H1 (cell line): ENCODE results near the gene ARNT2. TPM values are rescaled to one million over a fixed set of nuclear protein-coding genes. Genes with fewer than 3 reads are reported as not detected.

Source experiments
- CTCF ChIA-PET: fragments of 300-600 bp; sonication (Branson Sonifier 250); formaldehyde crosslinking; loops from one replicate; lab custom pipeline; 2021; ENCODE audit not compliant: partially characterized antibody; lab: Charles Lee
- POLR2A ChIA-PET: fragments of 300-600 bp; sonication (Branson Sonifier 250); formaldehyde crosslinking; loops from one replicate; lab custom pipeline; 2021; ENCODE audit warnings: inconsistent platforms; ENCODE audit not compliant: partially characterized antibody; lab: Charles Lee
- DNase-seq, 2 experiments: peaks; one replicate each; pipeline versions ENCODE4 v3.0.0 to v3.0.0-alpha.2; 2010 to 2022; ENCODE audit warnings: low spot score in 2 of 2, low read depth in 1 of 2, mixed read lengths in 1 of 2
- FAIRE-seq: peaks from 2 replicates; lab custom pipeline; 2011; peaks lifted over from hg19 to GRCh38; lab: Jason Lieb, UNC
- H2AFZ ChIP-seq: 2 replicates; pipeline ENCODE4 v1.8.1; 2012; ENCODE audit warnings: low read length, inconsistent platforms
- H2AK5ac ChIP-seq: 2 replicates; pipeline ENCODE4 v1.6.1; 2013; ENCODE audit warnings: low read depth, low read length
- H2BK120ac ChIP-seq: replicated peaks from 2 replicates; pipeline ENCODE3; 2013; ENCODE audit warnings: low read depth, low read length, inconsistent platforms
- H2BK12ac ChIP-seq: 2 replicates; pipeline ENCODE4 v1.6.1; 2013; ENCODE audit warnings: low read depth, low read length
- H2BK15ac ChIP-seq: 2 replicates; pipeline ENCODE4 v1.6.1; 2013; ENCODE audit warnings: low read length
- H2BK20ac ChIP-seq: 2 replicates; pipeline ENCODE4 v1.6.1; 2013; ENCODE audit warnings: low read length
- H2BK5ac ChIP-seq: 2 replicates; pipeline ENCODE4 v1.6.1; 2013; ENCODE audit warnings: low read depth, low read length
- H3K14ac ChIP-seq: 2 replicates; pipeline ENCODE4 v1.6.1; 2013; ENCODE audit warnings: inconsistent platforms; ENCODE audit not compliant: insufficient read length
- H3K18ac ChIP-seq: 2 replicates; pipeline ENCODE4 v1.6.1; 2013; ENCODE audit warnings: low read length; ENCODE audit errors: extremely low read depth
- H3K23ac ChIP-seq: 2 replicates; pipeline ENCODE4 v1.6.1; 2013; ENCODE audit warnings: inconsistent platforms; ENCODE audit not compliant: insufficient read length
- H3K23me2 ChIP-seq: 2 replicates; pipeline ENCODE4 v1.6.1; 2013; ENCODE audit warnings: low read depth, low read length
- H3K27ac ChIP-seq: 2 replicates; pipeline ENCODE4 v1.6.1; 2011; ENCODE audit warnings: low read depth, low read length, inconsistent platforms
- H3K27me3 ChIP-seq, 4 experiments: replicated peaks in 1 of 4; 1 replicate in 1 of 4; 2 replicates in 3 of 4; pipeline versions ENCODE4 v1.6.1 to v1.8.1; 2011 to 2013; ENCODE audit warnings: low read length in 3 of 4, mild to moderate bottlenecking in 3 of 4, inconsistent platforms in 2 of 4, mixed read lengths in 2 of 4, moderate library complexity in 1 of 4; ENCODE audit not compliant: control insufficient read depth in 3 of 4, insufficient read depth in 3 of 4; ENCODE audit errors: extremely low read depth in 1 of 4
- H3K36me3 ChIP-seq, 4 experiments: 2 replicates each; pipeline versions ENCODE4 v1.6.1 to v1.8.1; 2011 to 2013; ENCODE audit warnings: mild to moderate bottlenecking in 4 of 4, low read length in 3 of 4, moderate library complexity in 2 of 4, control low read depth in 1 of 4, inconsistent platforms in 1 of 4; ENCODE audit not compliant: insufficient read depth in 4 of 4, control insufficient read depth in 2 of 4
- H3K4ac ChIP-seq: replicated peaks from 2 replicates; pipeline ENCODE3; 2013; ENCODE audit warnings: low read length, low read depth, mixed read lengths, inconsistent platforms; ENCODE audit not compliant: insufficient read length
- H3K4me1 ChIP-seq, 4 experiments: replicated peaks in 1 of 4; 1 replicate in 1 of 4; 2 replicates in 3 of 4; pipeline versions ENCODE4 v1.6.1 to v1.8.1; 2011 to 2013; ENCODE audit warnings: low read length in 3 of 4, inconsistent platforms in 2 of 4, mixed read lengths in 1 of 4; ENCODE audit not compliant: insufficient read depth in 4 of 4, control insufficient read depth in 3 of 4
- H3K4me2 ChIP-seq, 2 experiments: 2 replicates each; pipeline versions ENCODE4 v1.6.1 to v1.8.1; 2011 to 2013; ENCODE audit warnings: low read depth in 2 of 2, low read length in 2 of 2, control low read depth in 1 of 2, inconsistent platforms in 1 of 2, mild to moderate bottlenecking in 1 of 2; ENCODE audit not compliant: insufficient read depth in 1 of 2
- H3K4me3 ChIP-seq, 4 experiments: fragments of 200-600, 300-600 bp in 1 of 4; sonication (generic), shearing (Covaris generic), sonication (Bioruptor Twin) in 1 of 4; 2 replicates each; pipeline versions ENCODE4 v1.5.1 to v1.8.1; 2011 to 2016; ENCODE audit warnings: low read length in 4 of 4, low read depth in 3 of 4, control low read depth in 2 of 4, inconsistent platforms in 2 of 4, mild to moderate bottlenecking in 2 of 4, mixed read lengths in 1 of 4, moderate library complexity in 1 of 4; ENCODE audit not compliant: insufficient read depth in 2 of 4; ENCODE audit errors: extremely low read depth in 1 of 4
- H3K56ac ChIP-seq: replicated peaks from 2 replicates; pipeline ENCODE3; 2013; ENCODE audit warnings: low read depth, mild to moderate bottlenecking, mixed read lengths, low read length, inconsistent platforms; ENCODE audit not compliant: insufficient read length
- H3K79me1 ChIP-seq: 2 replicates; pipeline ENCODE4 v1.6.1; 2013; ENCODE audit warnings: low read depth, low read length, control low read depth
- H3K79me2 ChIP-seq, 2 experiments: 2 replicates each; pipeline versions ENCODE4 v1.6.1 to v1.8.1; 2012 to 2013; ENCODE audit warnings: low read length in 2 of 2, mild to moderate bottlenecking in 2 of 2, inconsistent platforms in 1 of 2; ENCODE audit not compliant: insufficient read depth in 2 of 2, control insufficient read depth in 1 of 2
- H3K9ac ChIP-seq, 4 experiments: replicated peaks in 1 of 4; 1 replicate in 1 of 4; 2 replicates in 3 of 4; pipeline versions ENCODE4 v1.6.1 to v1.8.1; 2011 to 2013; ENCODE audit warnings: low read depth in 3 of 4, low read length in 3 of 4, control low read depth in 2 of 4, mild to moderate bottlenecking in 2 of 4, moderate library complexity in 2 of 4, inconsistent platforms in 1 of 4; ENCODE audit errors: extremely low read depth in 1 of 4
- H3K9me3 ChIP-seq, 2 experiments: 2 replicates each; pipeline versions ENCODE4 v1.6.1 to v1.8.1; 2012 to 2013; ENCODE audit warnings: mild to moderate bottlenecking in 2 of 2, moderate library complexity in 2 of 2, control low read depth in 1 of 2, inconsistent platforms in 1 of 2, low read depth in 1 of 2, low read length in 1 of 2, mixed read lengths in 1 of 2; ENCODE audit not compliant: insufficient read depth in 2 of 2
- H4K20me1 ChIP-seq, 2 experiments: replicated peaks in 1 of 2; 2 replicates each; pipeline versions ENCODE3 to v1.8.1; 2011 to 2013; ENCODE audit warnings: inconsistent platforms in 2 of 2, low read length in 2 of 2, mild to moderate bottlenecking in 1 of 2; ENCODE audit not compliant: insufficient read depth in 2 of 2, control insufficient read depth in 1 of 2
- H4K5ac ChIP-seq: 2 replicates; pipeline ENCODE4 v1.6.1; 2013; ENCODE audit warnings: low read length, low read depth, mixed read lengths, inconsistent platforms; ENCODE audit not compliant: insufficient read length
- H4K8ac ChIP-seq: 2 replicates; pipeline ENCODE4 v1.8.0; 2013; ENCODE audit warnings: mild to moderate bottlenecking, moderate library complexity, low read length, inconsistent platforms; ENCODE audit not compliant: insufficient read depth; ENCODE audit errors: extremely low read depth
- H4K91ac ChIP-seq: replicated peaks from 2 replicates; pipeline ENCODE3; 2013; ENCODE audit warnings: low read length, mixed read lengths, inconsistent platforms; ENCODE audit not compliant: insufficient read length
- CREB1 ChIP-seq: IDR thresholded peaks from 2 replicates; pipeline ENCODE4 v1.6.1; 2012; ENCODE audit warnings: inconsistent platforms
- JUN ChIP-seq: IDR thresholded peaks from 2 replicates; pipeline ENCODE4 v1.6.1; 2011; ENCODE audit warnings: low read depth, mild to moderate bottlenecking, improper control_type of control experiment, low read length
- PHF8 ChIP-seq: fragments of 200-600 bp; sonication (generic); conservative IDR thresholded peaks from 2 replicates; pipeline ENCODE4 v1.7.1; 2012; ENCODE audit warnings: low read depth, mild to moderate bottlenecking, inconsistent platforms, low read length, moderate library complexity
- SIX5 ChIP-seq: IDR thresholded peaks from 2 replicates; pipeline ENCODE4 v1.6.1; 2011; ENCODE audit warnings: mild to moderate bottlenecking, low read depth, low read length
- TAF7 ChIP-seq: optimal IDR thresholded peaks from 2 replicates; pipeline ENCODE3; 2011; ENCODE audit warnings: low read depth, mild to moderate bottlenecking, inconsistent platforms, low read length, moderate library complexity, borderline replicate concordance
- WGBS, 2 experiments: shearing (Covaris generic) in 1 of 2; methylation state at CpG; one replicate each; pipeline versions ENCODE4 v1.1.6 to v1.1.7; 2013 to 2015; ENCODE audit warnings: low lambda C conversion rate in 2 of 2, mixed read lengths in 2 of 2, inconsistent platforms in 1 of 2, low coverage in 1 of 2, missing lambda C conversion rate in 1 of 2; ENCODE audit not compliant: insufficient replicate concordance in 2 of 2, insufficient coverage in 1 of 2, insufficient read length in 1 of 2; ENCODE audit errors: extremely low coverage in 1 of 2, missing lambda C conversion rate in 1 of 2; 5-methylcytosine and 5-hydroxymethylcytosine counted together
- polyA plus RNA-seq, 7 experiments: library from polyadenylated mRNA; depleted of rRNA in 3 of 7; stranded (reverse) in 5 of 7; unstranded in 2 of 7; fragments of >200 nt in 5 of 7; fragments of 200-250 nt in 2 of 7; gene quantifications; 1 replicate in 5 of 7; 2 replicates in 1 of 7; 4 replicates in 1 of 7; pipeline versions ENCODE4 v1.2.1 to v1.2.3, GENCODE V29; 2011 to 2013; ENCODE audit warnings: missing spikeins in 2 of 7, mixed read lengths in 2 of 7
- total RNA-seq: library from RNA; stranded (reverse); fragmentation: NEBNext Ultra II Directional; extraction: Animal tissue kit (Norgen Biotek cat#: 25700); gene quantifications from 2 replicates; pipeline ENCODE4 v1.2.1, GENCODE V29; 2021

The ARNT2 gene
- total and polyA plus RNA-seq, 2 of the 8 experiments (the other 6 are each of a cell fraction or from before 2014, with no cell fraction given): 9.5 to 14.6 TPM

DNA sequence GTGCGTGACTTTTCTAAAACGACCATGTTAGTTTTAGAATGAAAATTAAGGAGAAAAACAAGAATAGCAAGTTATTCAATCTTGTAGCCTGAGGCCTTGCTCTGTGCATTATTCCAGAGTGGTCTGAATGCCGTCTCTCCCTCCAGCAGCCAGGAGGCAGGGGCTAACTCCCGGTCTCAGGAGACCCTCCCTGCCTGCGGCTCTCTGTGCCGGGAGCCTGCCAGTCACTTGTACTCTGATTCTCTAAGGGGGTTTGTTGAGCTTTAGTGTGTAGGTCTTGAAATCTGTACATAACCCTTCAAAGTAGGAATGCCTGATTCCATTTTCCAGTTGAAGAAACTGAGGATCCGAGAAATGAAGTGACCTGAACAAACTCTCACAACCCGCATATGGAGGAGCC, 97.3 kb downstream of the ARNT2 start:
- Histone ChIP-seq H2BK120ac (no peak overlapping the region), H4K5ac (no peak overlapping the region), H4K8ac (no peak overlapping the region), H2AK5ac (no peak overlapping the region), H3K18ac (no peak overlapping the region), H3K27ac (no peak overlapping the region), H3K79me2 (no peaks in the 10 kb centered on the region), H3K27me3 (no peaks in the 10 kb centered on the region), H3K56ac (no peak overlapping the region), H4K91ac (no peak overlapping the region), H3K23me2 (no peaks in the 10 kb centered on the region), H3K4me2 (no peak overlapping the region), H3K4ac (no peak overlapping the region), H3K9ac (no peak overlapping the region), H3K36me3 (no peaks in the 10 kb centered on the region; a peak in 1 of 8 replicates), H3K79me1 (no peaks in the 10 kb centered on the region), H2BK5ac (no peak overlapping the region), H3K9me3 (no peaks in the 10 kb centered on the region), H2AFZ (no peak overlapping the region), H3K4me1 (no peaks in the 10 kb centered on the region), H2BK12ac (no peak overlapping the region), H3K23ac (no peak overlapping the region), H3K4me3 (no peak overlapping the region), H2BK20ac (no peak overlapping the region), H4K20me1 (peaks cover 0 to 2% of the 10 kb centered on the region in 2 experiments), H2BK15ac (no peak overlapping the region), H3K14ac (no peak overlapping the region)
- ChIA-PET POLR2A (interaction anchor here (0.6 kb wide), 1 partner anchor 34 kb away, joined by 9 read pairs; no protein-coding TSS in a partner anchor), CTCF (interaction anchor here (0.9 to 1.1 kb wide), 2 partner anchors 10 to 58 kb away, joined by 3 to 5 read pairs; no protein-coding TSS in a partner anchor)
- FAIRE-seq: no peak
- 90% methylated on average over 8 of the region's 8 CpGs; no CpG with 5 or more reads in 1 of the 2 experiments for WGBS, 2 experiments
- peak in 1 of 2 experiments; percentile 31 for DNase-seq
- TF ChIP-seq TAF7 (no peak), PHF8 (no peak), JUN (no peak), SIX5 (no peak), CREB1 (no peak)
